Right ventricle myocardium superior (tissue), 1 donor: ENCODE measurements around the gene KRT78. TPM values are rescaled to one million over a fixed set of nuclear protein-coding genes. Genes with fewer than 3 reads are reported as not detected.
"Not testable (repeated sequence)": the region's sequence is repeated elsewhere in the genome, so short reads cannot be mapped to it uniquely, and the experiment has no call there.

Experiments
- ATAC-seq: fragments of 200-7000 bp; cut with Tn5 transposase; one replicate; pipeline ENCODE4 v1.9.1; 2020; ENCODE audit warnings: mild to moderate bottlenecking; ENCODE audit not compliant: poor library complexity
- DNase-seq: peaks from one replicate; pipeline ENCODE4 v3.0.0-alpha.2; 2020
- intact Hi-C: fragments of 100-400 bp; cut with DNase I; formaldehyde crosslinking; loops from one replicate; pipeline ENCODE4 v1.11.2; 2022
- long read RNA-seq: library from polyadenylated mRNA; unstranded; transcript quantifications from one replicate; pipeline ENCODE4 v2.0.0, GENCODE V29; 2021
- total RNA-seq: library from RNA; stranded (reverse); fragmentation: NEBNext Ultra II Directional; extraction: Animal tissue kit (Norgen Biotek cat#: 25700); gene quantifications from one replicate; pipeline ENCODE4 v1.2.1, GENCODE V29; 2021
- donor health status: DM: no; HTN: yes; CAD: no; lungs with severe emphysema.

Gene KRT78
- total RNA-seq: not detected
- long read RNA-seq: 0 reads

- DNase-seq (no peak), ATAC-seq (no peak)
- intact Hi-C loops: no loop called here
Measured at GRCh38 chr12:52848661-52849255, at the start of gene KRT78. KRT78 (minus strand) TSS chr12:52848994; CDS start chr12:52848930, 64 bp downstream.

GRCh38 chr12:52896190-52897100, 47.7 kb upstream of the KRT78 start:
- intact Hi-C loops: no loop called here
- no peak for DNase-seq
- ATAC-seq: peak; percentile 43

GRCh38 chr12:52895726-52896189, 47.0 kb upstream of the KRT78 start:
- ATAC-seq: peak; percentile 10
- intact Hi-C loops: no loop called here
- DNase-seq: no peak

GRCh38 chr12:52892974-52893373, 44.2 kb upstream of the KRT78 start:
- intact Hi-C loops: no loop called here
- no peak for ATAC-seq

GRCh38 chr12:52892207-52892852, 43.5 kb upstream of the KRT78 start:
- DNase-seq: no peak
- ATAC-seq: no peak
- intact Hi-C loops: no loop called here

More at GRCh38 chr12:52892974-52893373, 44.2 kb upstream of the KRT78 start:
- no peak for DNase-seq

- intact Hi-C loops: no loop called here
- DNase-seq: no peak
- no peak for ATAC-seq
Measured at GRCh38 chr12:52891044-52891443, 42.2 kb upstream of the KRT78 start.

GRCh38 chr12:52890417-52890816, 41.6 kb upstream of the KRT78 start:
- DNase-seq (no peak), ATAC-seq (no peak)
- intact Hi-C loops: no loop called here

- ATAC-seq: peak; percentile 86
- intact Hi-C loops: loop anchor here (2.0 kb wide), 1 partner anchor 96 kb away; no protein-coding TSS in a partner anchor
- peak; percentile 87 for DNase-seq
Measured at GRCh38 chr12:52884526-52885293, 35.9 kb upstream of the KRT78 start.

- intact Hi-C loops: loop anchor here (2.0 kb wide), 2 partner anchors 298 to 724 kb away; no protein-coding TSS in a partner anchor
- not testable (repeated sequence) for DNase-seq, ATAC-seq
Measured at GRCh38 chr12:52880499-52880898, 31.7 kb upstream of the KRT78 start.

- peak; percentile 86 for DNase-seq
- intact Hi-C loops: loop anchor here (2.0 to 5.0 kb wide), 3 partner anchors 297 to 723 kb away; no protein-coding TSS in a partner anchor
- ATAC-seq: peak; percentile 92
Measured at GRCh38 chr12:52879394-52880351, 30.9 kb upstream of the KRT78 start.

- intact Hi-C loops: loop anchor here (5.0 kb wide), 1 partner anchor 506 kb away; no protein-coding TSS in a partner anchor
- ATAC-seq (no peak), DNase-seq (no peak)
Measured at GRCh38 chr12:52878507-52879393, 30.0 kb upstream of the KRT78 start.

- DNase-seq (no peak), ATAC-seq (no peak)
- intact Hi-C loops: loop anchor here (5.0 kb wide), 1 partner anchor 505 kb away; no protein-coding TSS in a partner anchor
Measured at GRCh38 chr12:52877242-52877641, 28.4 kb upstream of the KRT78 start.

GRCh38 chr12:52876372-52876771, 27.6 kb upstream of the KRT78 start:
- DNase-seq (peak; percentile 63), ATAC-seq (peak; percentile 28)
- intact Hi-C loops: loop anchor here (5.0 kb wide), 1 partner anchor 504 kb away; no protein-coding TSS in a partner anchor

GRCh38 chr12:52874573-52875435, 26.0 kb upstream of the KRT78 start:
- intact Hi-C loops: loop anchor here (5.0 kb wide), 1 partner anchor 503 kb away; no protein-coding TSS in a partner anchor
- DNase-seq (no peak), ATAC-seq (no peak)
